Naive thymus-derived CD4-positive, alpha-beta T cell (primary cell): ENCODE results near the gene OS9. TPM values are rescaled to one million over a fixed set of nuclear protein-coding genes. Genes with fewer than 3 reads are reported as not detected.

Experiments
- ATAC-seq: fragments of 150-1000 bp; cut with Tn5 transposase; 2 replicates; pipeline ENCODE4 v1.10.0; 2021; ENCODE audit warnings: mild to moderate bottlenecking, moderate library complexity
- CTCF ChIA-PET: fragments of 350-600 bp; sonication (Branson Sonifier 250); formaldehyde crosslinking; loops from one replicate; lab custom pipeline; 2021; ENCODE audit warnings: antibody characterized with exemption; lab: Charles Lee
- POLR2A ChIA-PET: fragments of 350-600 bp; sonication (Branson Sonifier 250); formaldehyde crosslinking; loops from one replicate; lab custom pipeline; 2021; ENCODE audit warnings: antibody characterized with exemption, inconsistent platforms; lab: Charles Lee
- DNase-seq, 9 donors: peaks; one replicate each; pipeline versions ENCODE4 v3.0.0 to v3.0.0-alpha.2; 2020 to 2022; ENCODE audit warnings: mixed read lengths in 1 of 9
- H3K27ac ChIP-seq: one replicate; pipeline ENCODE4 v1.7.0; 2013; ENCODE audit warnings: mild to moderate bottlenecking, low read depth, low read length, moderate library complexity
- H3K27me3 ChIP-seq, 2 donors: one replicate each; pipeline ENCODE4 v1.7.0; 2013; ENCODE audit warnings: low read length in 2 of 2, mild to moderate bottlenecking in 2 of 2, moderate library complexity in 2 of 2; ENCODE audit not compliant: control insufficient read depth in 2 of 2, insufficient read depth in 2 of 2
- H3K36me3 ChIP-seq, 3 experiments: 1 replicate in 2 of 3; 2 replicates in 1 of 3; pipeline ENCODE4 v1.7.0; 2013; ENCODE audit warnings: low read length in 3 of 3, mild to moderate bottlenecking in 3 of 3, moderate library complexity in 1 of 3; ENCODE audit not compliant: insufficient read depth in 3 of 3, control insufficient read depth in 2 of 3
- H3K4me1 ChIP-seq, 2 donors: one replicate each; pipeline ENCODE4 v1.7.0; 2013; ENCODE audit warnings: low read length in 2 of 2, mild to moderate bottlenecking in 2 of 2, moderate library complexity in 1 of 2; ENCODE audit not compliant: control insufficient read depth in 2 of 2, insufficient read depth in 2 of 2
- H3K4me3 ChIP-seq: 2 replicates; pipeline ENCODE4 v1.7.0; 2013; ENCODE audit warnings: mild to moderate bottlenecking, low read length
- H3K9me3 ChIP-seq, 3 experiments: 1 replicate in 2 of 3; 2 replicates in 1 of 3; pipeline ENCODE4 v1.7.0; 2013; ENCODE audit warnings: low read length in 3 of 3; ENCODE audit not compliant: control insufficient read depth in 2 of 3
- H3K27ac Mint-ChIP-seq, 9 donors: one replicate each; pipeline ENCODE4 v1.8.0; 2020 to 2022; ENCODE audit warnings: mixed read lengths in 9 of 9, mild to moderate bottlenecking in 8 of 9, moderate library complexity in 5 of 9, inconsistent platforms in 2 of 9
- H3K27me3 Mint-ChIP-seq, 5 donors: one replicate each; pipeline ENCODE4 v1.8.0; 2021 to 2022; ENCODE audit warnings: mixed read lengths in 5 of 5, mild to moderate bottlenecking in 1 of 5
- H3K36me3 Mint-ChIP-seq, 5 donors: one replicate each; pipeline ENCODE4 v1.8.0; 2020 to 2022; ENCODE audit warnings: mixed read lengths in 5 of 5, mild to moderate bottlenecking in 3 of 5, inconsistent platforms in 1 of 5
- H3K4me1 Mint-ChIP-seq, 7 donors: one replicate each; pipeline ENCODE4 v1.8.0; 2020 to 2022; ENCODE audit warnings: mixed read lengths in 7 of 7, mild to moderate bottlenecking in 3 of 7, inconsistent platforms in 1 of 7
- H3K4me3 Mint-ChIP-seq, 10 donors: one replicate each; pipeline ENCODE4 v1.8.0; 2020 to 2022; ENCODE audit warnings: mild to moderate bottlenecking in 10 of 10, mixed read lengths in 10 of 10, moderate library complexity in 6 of 10, inconsistent platforms in 2 of 10
- H3K9me3 Mint-ChIP-seq, 11 donors: one replicate each; pipeline ENCODE4 v1.8.0; 2020 to 2022; ENCODE audit warnings: mixed read lengths in 11 of 11, mild to moderate bottlenecking in 4 of 11, inconsistent platforms in 1 of 11, moderate library complexity in 1 of 11
- intact Hi-C, 2 donors: fragments of 100-400 bp; cut with micrococcal nuclease; formaldehyde crosslinking; loops; one replicate each; pipeline ENCODE4 v1.15.1; 2023
- polyA plus RNA-seq, 2 donors: library from polyadenylated mRNA; unstranded; fragments of 300-500 nt; fragmentation: Illumina TruSeq; gene quantifications; one replicate each; pipeline ENCODE4 v1.2.3, GENCODE V29; 2021
- total RNA-seq, 6 experiments: library from RNA in 5 of 6; stranded (reverse) in 5 of 6; gene quantifications; 1 replicate in 5 of 6; 2 replicates in 1 of 6; pipeline ENCODE4 v1.2.3 and lab custom pipeline; 2021 to 2026

The OS9 gene
- total and polyA plus RNA-seq, 7 experiments from 2014 or later = 59.5 to 175 (median 148) TPM

DNA sequence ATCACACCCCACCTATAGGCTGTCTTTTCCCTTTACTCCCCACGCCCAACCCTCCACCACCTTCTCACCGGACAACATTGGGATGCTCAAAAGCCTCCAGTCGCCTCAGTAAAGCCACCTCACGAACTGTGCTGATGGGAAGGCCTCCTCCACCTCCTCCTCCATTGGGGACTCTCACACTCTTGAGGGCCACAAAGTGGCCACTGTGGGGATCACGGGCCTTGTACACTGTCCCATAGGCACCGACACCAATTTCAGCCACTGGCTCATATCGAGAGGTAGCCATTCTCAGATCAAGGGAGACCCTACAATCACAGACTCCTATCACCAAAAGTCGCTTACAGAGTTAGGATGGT lies 57.5 kb downstream of the OS9 start:
- H3K27ac Mint-ChIP-seq = peak overlapping the region; percentile 86 to 99 (median 93)
- intact Hi-C loops = loop anchor here (5.0 to 10.0 kb wide), 6 partner anchors 274 to 1927 kb away; partner anchors contain the start of genes ARHGAP9 (in 1 of the 2), DNAJC14 (in 1 of the 2), NAB2 (in 1 of the 2) and PRIM1 (in 1 of the 2)
- H3K27me3 ChIP-seq = no peaks in the 10 kb centered on the region
- H3K4me3 ChIP-seq = peak overlapping the region; percentile 79
- H3K9me3 Mint-ChIP-seq = no peaks in the 10 kb centered on the region
- H3K36me3 Mint-ChIP-seq = peaks cover 3 to 22% (median 4%) of the 10 kb centered on the region in 5 donors
- no peaks in the 10 kb centered on the region for H3K9me3 ChIP-seq
- H3K27ac ChIP-seq = peak overlapping the region; percentile 90
- H3K36me3 ChIP-seq = peaks cover 0 to 22% (median 5%) of the 10 kb centered on the region in 3 experiments
- ChIA-PET CTCF (no interaction called here), POLR2A (interaction anchor here (0.8 to 1.6 kb wide), 2 partner anchors 14 to 146 kb away, joined by 3 to 4 read pairs; partner anchors contain the start of gene DTX3)
- peaks cover 27 to 36% of the 10 kb centered on the region in 2 donors for H3K4me1 ChIP-seq
- no peak for DNase-seq
- no peak for ATAC-seq
- no peaks in the 10 kb centered on the region for H3K27me3 Mint-ChIP-seq
- peak overlapping the region; percentile 82 to 98 (median 92) for H3K4me3 Mint-ChIP-seq
- H3K4me1 Mint-ChIP-seq = peaks cover 28 to 61% (median 54%) of the 10 kb centered on the region in 7 donors

DNA sequence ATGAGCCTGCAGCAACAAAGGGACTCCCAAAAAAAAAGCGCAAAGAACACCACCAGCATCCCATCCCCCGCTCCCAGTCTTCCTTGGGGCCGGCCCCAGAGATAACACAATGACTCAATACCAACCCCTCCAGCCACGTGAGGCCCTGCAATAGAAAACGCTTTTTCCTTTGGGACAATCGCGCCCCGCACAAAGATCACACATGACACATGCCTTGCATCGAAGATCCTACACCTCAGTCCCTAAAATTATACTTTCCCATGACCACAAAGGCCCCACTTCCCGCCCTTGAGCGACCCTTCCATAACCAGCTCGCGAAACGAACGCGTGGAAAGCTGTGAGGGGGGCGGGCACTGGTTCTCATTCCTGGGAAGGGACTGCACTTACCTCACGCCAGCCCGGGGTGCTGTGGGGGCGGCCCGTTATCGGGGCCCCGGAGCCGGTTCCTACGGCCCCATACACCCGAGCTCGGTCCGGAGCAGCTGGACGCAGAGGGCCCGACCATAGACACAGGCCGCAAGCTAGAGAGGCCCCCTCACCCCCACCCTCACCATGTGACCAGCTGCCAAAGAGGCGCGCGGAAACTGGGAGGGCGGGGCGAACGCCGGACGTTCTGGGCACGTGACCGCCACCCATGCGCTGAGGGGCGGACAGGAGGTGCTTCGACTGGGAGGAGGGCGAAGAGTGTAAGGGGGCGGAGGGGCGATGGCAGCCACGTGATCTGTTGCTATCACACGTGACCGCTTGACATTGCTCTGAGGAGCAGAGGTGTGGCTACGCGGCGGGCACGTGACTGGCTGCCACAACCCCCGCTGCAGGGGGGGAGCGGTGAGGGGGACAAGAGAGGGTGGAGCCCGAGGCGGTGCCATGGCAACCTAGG lies 58.1 kb downstream of the OS9 start, which contains the start of gene CDK4:
Gene CDK4, minus strand, starts transcription at position 523 of the 880 bp plus-strand sequence. CDS start 593 bp downstream, outside the sequence.
- DNase-seq (peak; percentile 92 to 100 (median 99)), ATAC-seq (peak; percentile 89)
- no peaks in the 10 kb centered on the region for H3K9me3 ChIP-seq
- H3K4me3 ChIP-seq = peak within 1 kb of the TSS; percentile 79
- ChIA-PET POLR2A (interaction anchor here (0.8 to 1.0 kb wide), 4 partner anchors 9 to 58 kb away, joined by 3 to 9 read pairs (median 4); partner anchors contain the start of gene OS9), CTCF (interaction anchor here (0.8 kb wide), 1 partner anchor 167 kb away, joined by 3 read pairs; no protein-coding TSS in a partner anchor)
- Mint-ChIP-seq H3K36me3 (peaks cover 3 to 27% (median 7%) of the 10 kb centered on the region in 5 donors), H3K27me3 (peaks cover 0 to 2% (median 0%) of the 10 kb centered on the region in 5 donors), H3K4me3 (peak within 1 kb of the TSS; percentile 82 to 98 (median 92)), H3K9me3 (no peaks in the 10 kb centered on the region), H3K27ac (peak within 1 kb of the TSS; percentile 86 to 99 (median 93)), H3K4me1 (peaks cover 35 to 62% (median 59%) of the 10 kb centered on the region in 7 donors)
- H3K36me3 ChIP-seq = peaks cover 0 to 18% (median 5%) of the 10 kb centered on the region in 3 experiments
- H3K4me1 ChIP-seq = peaks cover 32 to 42% of the 10 kb centered on the region in 2 donors
- H3K27me3 ChIP-seq = no peaks in the 10 kb centered on the region
- intact Hi-C loops = loop anchor here (1.0 to 10.0 kb wide), 16 partner anchors 8 to 1927 kb away; partner anchors contain the start of genes ATP23 (in 2 of the 2), DDIT3 (in 2 of the 2), TSFM (in 2 of the 2) and ARHGAP9 (in 1 of the 2)
- H3K27ac ChIP-seq = peak within 1 kb of the TSS; percentile 90

DNA sequence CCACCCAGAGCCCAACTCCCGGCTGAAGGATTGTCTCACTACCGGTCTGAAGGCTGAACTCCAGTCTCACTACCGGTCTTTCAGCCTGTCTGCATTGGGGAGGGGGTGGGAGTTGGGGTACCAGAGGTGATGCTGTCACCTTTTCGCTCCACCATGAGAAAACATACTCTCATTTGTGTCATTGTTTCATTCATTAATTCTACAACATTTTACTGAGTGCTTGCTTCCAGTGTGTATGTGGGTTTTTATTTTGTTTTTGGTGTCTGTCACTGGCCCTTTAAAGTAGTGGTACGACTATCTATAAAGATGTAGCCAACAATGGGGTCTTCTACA lies 58.7 kb downstream of the OS9 start:
- peaks cover 0 to 2% (median 0%) of the 10 kb centered on the region in 5 donors for H3K27me3 Mint-ChIP-seq
- no peaks in the 10 kb centered on the region for H3K9me3 Mint-ChIP-seq
- intact Hi-C loops = loop anchor here (1.0 to 10.0 kb wide), 16 partner anchors 8 to 1928 kb away; partner anchors contain the start of genes ATP23 (in 2 of the 2), DDIT3 (in 2 of the 2), TSFM (in 2 of the 2) and ARHGAP9 (in 1 of the 2)
- POLR2A ChIA-PET = interaction anchor here (0.9 to 1.0 kb wide), 3 partner anchors 8 to 59 kb away, joined by 3 to 9 read pairs (median 4); partner anchors contain the start of gene OS9
- peaks cover 3 to 27% (median 4%) of the 10 kb centered on the region in 5 donors for H3K36me3 Mint-ChIP-seq
- no peak for ATAC-seq
- peak overlapping the region; percentile 82 to 98 (median 92) for H3K4me3 Mint-ChIP-seq
- H3K4me1 ChIP-seq = peaks cover 35 to 43% of the 10 kb centered on the region in 2 donors
- H3K9me3 ChIP-seq = no peaks in the 10 kb centered on the region
- peaks cover 36 to 60% (median 58%) of the 10 kb centered on the region in 7 donors for H3K4me1 Mint-ChIP-seq
- peak overlapping the region; percentile 19 for H3K4me3 ChIP-seq
- H3K27ac ChIP-seq = peak overlapping the region; percentile 85
- no peak for DNase-seq
- peak overlapping the region; percentile 86 to 99 (median 93) for H3K27ac Mint-ChIP-seq
- H3K27me3 ChIP-seq = no peaks in the 10 kb centered on the region
- H3K36me3 ChIP-seq = peaks cover 0 to 13% (median 5%) of the 10 kb centered on the region in 3 experiments
- CTCF ChIA-PET = interaction anchor here (0.8 kb wide), 1 partner anchor 167 kb away, joined by 3 read pairs; no protein-coding TSS in a partner anchor

DNA sequence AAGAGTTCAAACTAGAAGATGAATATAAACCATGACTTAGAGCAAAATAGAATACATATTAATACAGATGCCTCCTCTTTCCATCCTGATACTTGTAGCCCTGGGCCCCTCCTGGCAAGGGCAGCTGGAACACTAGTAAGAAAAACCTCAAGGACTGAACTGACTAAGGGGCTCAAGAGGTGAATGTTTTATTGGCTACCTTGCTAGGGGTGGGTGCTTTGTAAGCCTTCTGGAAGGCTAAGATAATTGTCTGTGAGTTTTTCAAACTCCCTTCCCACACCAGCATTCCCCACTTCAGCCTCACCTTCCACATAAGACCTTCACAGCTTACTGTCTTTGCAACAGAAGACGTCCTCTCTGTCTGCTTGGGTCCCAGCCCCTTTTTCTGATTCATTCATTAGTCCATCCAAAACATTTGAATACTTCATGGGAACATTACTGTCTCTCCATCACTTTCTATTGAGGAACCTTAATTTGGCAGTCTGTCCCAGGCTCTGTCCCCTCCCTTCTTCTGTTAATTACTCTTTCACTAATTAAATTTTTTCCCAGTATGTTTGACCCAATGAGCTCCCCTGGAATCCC lies 59.9 kb downstream of the OS9 start:
- CTCF ChIA-PET = interaction anchor here (0.6 to 1.0 kb wide), 3 partner anchors 11 to 145 kb away, joined by 3 read pairs; no protein-coding TSS in a partner anchor
- no peaks in the 10 kb centered on the region for H3K9me3 ChIP-seq
- H3K36me3 Mint-ChIP-seq = peaks cover 3 to 31% (median 7%) of the 10 kb centered on the region in 5 donors
- intact Hi-C loops = loop anchor here (2.0 to 10.0 kb wide), 9 partner anchors 13 to 1929 kb away; partner anchors contain the start of genes ARHGAP9 (in 1 of the 2), CTDSP2 (in 1 of the 2), DNAJC14 (in 1 of the 2) and NAB2 (in 1 of the 2)
- no peaks in the 10 kb centered on the region for H3K27me3 ChIP-seq
- H3K4me3 ChIP-seq = peak overlapping the region; percentile 56
- H3K4me1 ChIP-seq = peaks cover 35 to 43% of the 10 kb centered on the region in 2 donors
- peak overlapping the region; percentile 86 to 99 (median 93) for H3K27ac Mint-ChIP-seq
- peaks cover 0 to 2% (median 0%) of the 10 kb centered on the region in 5 donors for H3K27me3 Mint-ChIP-seq
- peaks cover 40 to 67% (median 62%) of the 10 kb centered on the region in 7 donors for H3K4me1 Mint-ChIP-seq
- H3K27ac ChIP-seq = peak overlapping the region; percentile 85
- no peak for ATAC-seq
- POLR2A ChIA-PET = interaction anchor here (0.6 to 3.3 kb wide), 4 partner anchors 9 to 283 kb away, joined by 3 to 17 read pairs (median 6); partner anchors contain the start of gene TSPAN31
- peaks cover 0 to 20% (median 0%) of the 10 kb centered on the region in 3 experiments for H3K36me3 ChIP-seq
- peak overlapping the region; percentile 82 to 99 (median 93) for H3K4me3 Mint-ChIP-seq
- H3K9me3 Mint-ChIP-seq = peaks cover 0 to 2% (median 0%) of the 10 kb centered on the region in 11 donors
- no peak for DNase-seq

DNA sequence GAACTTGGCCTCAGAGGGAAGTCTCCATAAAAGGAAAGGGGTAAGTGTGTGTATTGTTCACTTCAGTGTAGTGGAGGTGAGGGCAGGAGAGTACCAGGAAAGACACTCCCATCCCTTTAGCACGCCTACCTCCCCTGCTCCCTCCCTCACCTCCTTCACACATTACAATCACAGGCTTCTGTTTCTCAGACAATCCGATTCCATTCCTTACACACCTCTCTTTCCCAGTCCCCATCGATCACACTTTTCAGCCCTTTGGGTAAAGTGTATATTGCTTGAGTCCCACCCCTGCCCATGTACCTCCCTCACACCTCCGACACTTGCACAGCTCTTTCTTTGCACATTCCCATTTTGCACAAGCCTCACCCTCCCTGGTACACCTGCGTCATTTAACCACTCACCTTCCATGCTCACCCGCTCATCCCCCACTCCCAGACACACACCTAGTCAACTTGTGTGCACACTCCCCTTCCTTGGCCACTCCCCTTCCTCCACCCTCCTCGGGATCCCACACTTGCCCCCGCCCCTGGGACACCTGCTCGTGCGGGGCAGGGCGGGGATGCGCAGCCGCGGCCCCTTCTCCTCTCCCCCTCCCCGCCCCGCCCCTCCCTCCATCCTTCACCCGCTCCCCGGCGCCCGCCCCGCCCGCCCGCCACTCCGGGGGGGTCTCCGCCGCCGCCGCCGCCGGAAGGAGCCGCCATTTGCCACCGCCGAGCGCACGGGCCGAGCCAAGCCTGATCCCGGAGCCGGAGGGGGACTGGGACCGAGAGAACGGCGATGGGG lies 60.7 kb downstream of the OS9 start, which contains the start of gene MARCHF9:
Gene MARCHF9, plus strand, starts transcription at position 693 of the 783 bp plus-strand sequence. CDS start 426 bp downstream, outside the sequence.
- peaks cover 35 to 45% of the 10 kb centered on the region in 2 donors for H3K4me1 ChIP-seq
- Mint-ChIP-seq H3K4me1 (peaks cover 46 to 73% (median 68%) of the 10 kb centered on the region in 7 donors), H3K27me3 (peaks cover 0 to 2% (median 0%) of the 10 kb centered on the region in 5 donors), H3K4me3 (peak within 1 kb of the TSS; percentile 86 to 99 (median 94)), H3K9me3 (peaks cover 0 to 2% (median 0%) of the 10 kb centered on the region in 11 donors), H3K36me3 (peaks cover 4 to 31% (median 11%) of the 10 kb centered on the region in 5 donors), H3K27ac (peak within 1 kb of the TSS; percentile 87 to 99 (median 93))
- peak within 1 kb of the TSS; percentile 61 for H3K4me3 ChIP-seq
- H3K27me3 ChIP-seq = no peaks in the 10 kb centered on the region
- H3K27ac ChIP-seq = peak within 1 kb of the TSS; percentile 85
- CTCF ChIA-PET = interaction anchor here (0.6 to 2.5 kb wide), 3 partner anchors 10 to 144 kb away, joined by 3 to 10 read pairs (median 3); no protein-coding TSS in a partner anchor
- DNase-seq (peak; percentile 63 to 92 (median 81)), ATAC-seq (peak; percentile 60)
- intact Hi-C loops = loop anchor here (2.0 to 10.0 kb wide), 8 partner anchors 14 to 1930 kb away; partner anchors contain the start of genes ARHGAP9 (in 1 of the 2), DNAJC14 (in 1 of the 2), NAB2 (in 1 of the 2) and PRIM1 (in 1 of the 2)
- POLR2A ChIA-PET = interaction anchor here (0.7 to 3.3 kb wide), 4 partner anchors 10 to 162 kb away, joined by 3 to 17 read pairs (median 6); partner anchors contain the start of genes CYP27B1 and TSPAN31
- no peaks in the 10 kb centered on the region for H3K9me3 ChIP-seq
- peaks cover 0 to 18% (median 0%) of the 10 kb centered on the region in 3 experiments for H3K36me3 ChIP-seq
